ENCODE data around the gene BBX. TPM values are rescaled to one million over a fixed set of nuclear protein-coding genes. Genes with fewer than 3 reads are reported as not detected.

Gene BBX
- total and polyA plus RNA-seq, 2 of the 13 experiments (the other 11 are each of a cell fraction or from before 2014, with no cell fraction given): 13.7 to 23.2 TPM

- no peak for TF ChIP-seq ZNF589 (CRISPR knock-in tag; conservative IDR thresholded peaks at IDR 0.05)
- TF ChIP-seq CSRNP2 (CRISPR knock-in tag; conservative IDR thresholded peaks at IDR 0.05; ENCODE audit: low read depth): no peak
- TF ChIP-seq NFATC3 (CRISPR knock-in tag; IDR thresholded peaks at IDR 0.05): no peak
- TF ChIP-seq ATAD3A (CRISPR knock-in tag; IDR thresholded peaks at IDR 0.05): no peak
- TF ChIP-seq ZFAT (CRISPR knock-in tag; conservative IDR thresholded peaks at IDR 0.05): no peak
- TF ChIP-seq CSRNP1 (CRISPR knock-in tag; IDR thresholded peaks at IDR 0.05): no peak
- TF ChIP-seq ZNF879 (CRISPR knock-in tag; IDR thresholded peaks at IDR 0.05): no peak
- no peak for TF ChIP-seq E2F2 (CRISPR knock-in tag; IDR thresholded peaks at IDR 0.05; ENCODE audit: borderline replicate concordance)
- TF ChIP-seq ZNF782 (CRISPR knock-in tag; IDR thresholded peaks at IDR 0.05; ENCODE audit: borderline replicate concordance): no peak
- 0 out of 2 replicates have a peak, but pooled peaks have one; percentile 44 for TF ChIP-seq ZNF205 (CRISPR knock-in tag; IDR thresholded peaks at IDR 0.05)
- no peak for TF ChIP-seq ATRX (CRISPR knock-in tag; IDR thresholded peaks at IDR 0.05; ENCODE audit: borderline replicate concordance)
- TF ChIP-seq TBP (CRISPR knock-in tag; IDR thresholded peaks at IDR 0.05): no peak
- 0 out of 2 replicates have a peak, but pooled peaks have one; percentile 24 for TF ChIP-seq POLR2AphosphoS5 (IDR thresholded peaks at IDR 0.05; ENCODE audit: low read depth, low read length)
- no peak for TF ChIP-seq MTA3 (CRISPR knock-in tag; IDR thresholded peaks at IDR 0.05)
- TF ChIP-seq ZKSCAN5 (CRISPR knock-in tag; IDR thresholded peaks at IDR 0.05): no peak
- TF ChIP-seq MAF1 (CRISPR knock-in tag; IDR thresholded peaks at IDR 0.05; ENCODE audit: borderline replicate concordance): no peak
- no peak for TF ChIP-seq KLF15 (CRISPR knock-in tag; IDR thresholded peaks at IDR 0.05; ENCODE audit: borderline replicate concordance)
- TF ChIP-seq CHCHD3 (CRISPR knock-in tag; IDR thresholded peaks at IDR 0.05): no peak
- no peak for TF ChIP-seq HCFC1 (IDR thresholded peaks at IDR 0.05; ENCODE audit: low read depth, low read length)
- no peak for TF ChIP-seq MED13 (CRISPR knock-in tag; IDR thresholded peaks at IDR 0.05)
- no peak for TF ChIP-seq ZNF615 (CRISPR knock-in tag; IDR thresholded peaks at IDR 0.05; ENCODE audit: borderline replicate concordance)
- no peak for TF ChIP-seq RORA (CRISPR knock-in tag; IDR thresholded peaks at IDR 0.05)
- no peak for TF ChIP-seq ARID5B (CRISPR knock-in tag; IDR thresholded peaks at IDR 0.05)
Observed at GRCh38 chr3:107524841-107525643, 2.3 kb downstream of the BBX start (continued).
